Muscle layer of colon (tissue), 2 donors: ENCODE results near the gene ABHD12.

Source experiments
- H3K27ac ChIP-seq: one replicate; pipeline ENCODE4 v1.7.0; 2013; ENCODE audit warnings: low read depth, mild to moderate bottlenecking, low read length, moderate library complexity
- H3K27me3 ChIP-seq, 2 donors: one replicate each; pipeline ENCODE4 v1.7.0; 2013; ENCODE audit warnings: low read length in 2 of 2, mild to moderate bottlenecking in 2 of 2; ENCODE audit not compliant: insufficient read depth in 2 of 2, control insufficient read depth in 1 of 2
- H3K36me3 ChIP-seq: one replicate; pipeline ENCODE4 v1.7.0; 2013; ENCODE audit warnings: mild to moderate bottlenecking, low read length; ENCODE audit not compliant: insufficient read depth
- H3K4me1 ChIP-seq: one replicate; pipeline ENCODE4 v1.7.0; 2013; ENCODE audit warnings: mild to moderate bottlenecking, low read length; ENCODE audit not compliant: insufficient read depth
- H3K4me3 ChIP-seq, 2 donors: one replicate each; pipeline ENCODE4 v1.7.0; 2013; ENCODE audit warnings: low read length in 2 of 2, low read depth in 1 of 2, mild to moderate bottlenecking in 1 of 2, moderate library complexity in 1 of 2
- H3K9ac ChIP-seq: one replicate; pipeline ENCODE4 v1.7.0; 2013; ENCODE audit warnings: low read length
- H3K9me3 ChIP-seq: one replicate; pipeline ENCODE4 v1.7.0; 2013; ENCODE audit warnings: mild to moderate bottlenecking, low read length
- donor health status: abdominal sarcoma.
- donor health status: Adenocarcinoma of cecum.

ABHD12 gene

DNA sequence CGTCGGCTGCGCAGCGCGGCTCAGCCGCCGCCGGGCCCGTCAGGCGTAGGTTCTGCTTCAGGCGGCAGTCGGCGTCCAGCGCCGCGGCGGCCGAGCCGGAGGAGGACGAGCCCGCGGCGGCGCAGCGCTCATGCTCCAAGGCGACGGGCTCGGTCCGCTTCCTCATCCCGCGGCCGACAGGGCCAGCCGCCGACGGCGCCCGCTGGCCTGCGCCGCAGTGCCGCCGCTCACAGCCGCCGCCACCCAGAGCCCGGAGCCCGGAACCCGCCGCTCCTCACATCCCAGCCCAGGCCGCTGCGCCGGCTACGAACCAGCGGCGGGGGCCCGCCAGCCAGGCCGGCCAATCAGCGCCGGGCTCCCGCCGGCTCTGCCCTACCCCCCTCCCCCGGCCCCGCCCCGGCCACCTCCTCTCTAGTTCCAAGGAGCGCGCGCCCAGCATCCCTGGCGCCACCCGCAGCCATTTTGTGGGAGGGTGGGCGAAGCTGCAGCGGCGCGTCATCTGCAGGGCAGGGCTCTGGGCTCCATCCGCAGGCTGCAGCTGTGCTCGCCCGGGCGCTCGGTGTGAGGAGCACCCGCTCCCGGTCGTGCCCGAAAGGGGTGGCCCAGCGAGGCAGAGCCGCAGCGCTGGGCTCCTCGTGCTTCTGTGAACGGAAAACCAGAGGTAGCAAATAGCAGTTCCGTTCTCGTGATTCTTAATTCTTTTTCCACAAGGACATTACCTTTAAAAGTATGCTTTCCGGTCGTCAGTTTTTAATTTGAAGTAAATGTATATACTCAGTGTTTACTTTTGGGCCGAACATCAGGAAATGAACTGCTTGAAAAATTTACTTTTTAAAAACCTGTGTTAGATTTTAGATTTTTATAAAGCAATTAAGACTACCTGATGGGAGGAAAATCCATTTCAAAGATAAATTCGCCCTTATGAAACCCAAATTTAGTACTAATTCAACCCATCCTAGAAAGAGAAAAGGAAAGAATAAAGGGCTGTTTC, at the start of gene ABHD12:
ABHD12 (minus strand) TSS at position 298 of the 991 bp plus-strand sequence; CDS start at position 166, 132 bp downstream.
- Histone ChIP-seq H3K27me3 (no peaks in the 10 kb centered on the region), H3K36me3 (no peaks in the 10 kb centered on the region), H3K4me3 (peak within 1 kb of the TSS; percentile 62 to 94), H3K27ac (peak within 1 kb of the TSS; percentile 88), H3K4me1 (peaks cover 8% of the 10 kb centered on the region), H3K9me3 (no peaks in the 10 kb centered on the region), H3K9ac (peak within 1 kb of the TSS; percentile 44)

DNA sequence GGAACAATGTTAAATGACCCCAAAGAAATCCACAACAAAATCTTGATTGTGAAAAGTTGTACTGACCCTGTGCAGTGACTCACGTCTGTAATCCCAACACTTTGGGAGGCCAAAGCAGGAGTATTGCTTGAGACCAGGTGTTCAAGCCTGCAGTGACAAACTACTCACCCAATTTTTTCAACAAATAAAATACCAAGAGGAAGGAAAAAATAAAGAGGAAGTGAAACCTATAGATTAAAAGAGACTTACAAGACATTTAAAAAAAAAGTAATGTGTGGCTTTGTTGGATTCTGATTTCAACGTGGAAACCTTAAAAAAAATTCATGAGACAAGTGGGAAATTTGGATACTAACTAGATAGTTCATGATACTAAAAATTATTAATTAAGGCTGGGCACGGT, 48.7 kb upstream of the ABHD12 start:
- Histone ChIP-seq H3K9ac (no peak overlapping the region), H3K4me1 (no peaks in the 10 kb centered on the region), H3K27me3 (no peaks in the 10 kb centered on the region), H3K27ac (no peak overlapping the region), H3K4me3 (no peak overlapping the region), H3K9me3 (no peaks in the 10 kb centered on the region), H3K36me3 (no peaks in the 10 kb centered on the region)

DNA sequence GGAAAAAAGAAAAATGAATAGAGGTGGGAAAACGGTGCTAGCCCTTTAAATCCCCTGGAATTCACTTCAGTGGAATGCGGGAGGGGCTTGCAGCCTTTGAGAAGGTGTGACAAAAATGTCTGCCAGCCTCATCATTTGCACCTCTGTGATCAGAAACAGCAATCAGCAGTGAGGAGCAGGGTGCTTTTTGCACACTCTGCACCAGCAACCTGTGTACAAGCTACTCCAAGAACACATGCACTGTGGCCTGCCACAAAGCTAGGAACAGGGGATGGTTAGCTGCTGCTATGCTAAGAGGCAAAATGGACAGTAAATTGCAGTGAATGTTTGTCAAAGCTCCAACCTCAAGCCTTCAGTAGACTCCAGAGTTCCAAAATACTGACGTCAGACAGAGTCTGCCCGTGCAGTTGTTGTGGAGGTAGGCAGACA, 46.5 kb upstream of the ABHD12 start:
- no peaks in the 10 kb centered on the region for H3K4me1 ChIP-seq
- no peak overlapping the region for H3K4me3 ChIP-seq
- no peaks in the 10 kb centered on the region for H3K27me3 ChIP-seq
- no peak overlapping the region for H3K9ac ChIP-seq
- H3K27ac ChIP-seq = no peak overlapping the region
- no peaks in the 10 kb centered on the region for H3K9me3 ChIP-seq
- H3K36me3 ChIP-seq = no peaks in the 10 kb centered on the region

DNA sequence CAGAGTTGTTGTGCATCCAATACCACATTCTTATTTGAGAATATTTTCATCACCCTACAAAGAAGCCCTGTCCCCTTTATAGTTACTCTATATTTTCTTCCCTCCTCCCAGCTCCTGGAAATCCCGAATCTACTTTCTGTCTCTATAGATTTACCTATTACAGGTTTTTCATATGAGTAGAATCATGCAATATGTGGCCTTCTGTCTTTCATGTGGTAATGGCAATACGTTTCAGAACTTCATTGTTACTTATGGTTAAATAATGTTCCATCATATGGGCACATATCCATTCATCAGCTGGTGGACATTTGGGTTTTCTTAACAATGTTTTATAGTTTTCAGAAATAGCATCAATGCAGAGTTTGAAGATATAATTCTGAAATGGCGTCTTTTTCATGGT, 33.9 kb upstream of the ABHD12 start:
- no peaks in the 10 kb centered on the region for H3K4me1 ChIP-seq
- H3K36me3 ChIP-seq = no peaks in the 10 kb centered on the region
- no peak overlapping the region for H3K27ac ChIP-seq
- no peak overlapping the region for H3K4me3 ChIP-seq
- no peaks in the 10 kb centered on the region for H3K9me3 ChIP-seq
- H3K27me3 ChIP-seq = no peaks in the 10 kb centered on the region
- no peak overlapping the region for H3K9ac ChIP-seq

DNA sequence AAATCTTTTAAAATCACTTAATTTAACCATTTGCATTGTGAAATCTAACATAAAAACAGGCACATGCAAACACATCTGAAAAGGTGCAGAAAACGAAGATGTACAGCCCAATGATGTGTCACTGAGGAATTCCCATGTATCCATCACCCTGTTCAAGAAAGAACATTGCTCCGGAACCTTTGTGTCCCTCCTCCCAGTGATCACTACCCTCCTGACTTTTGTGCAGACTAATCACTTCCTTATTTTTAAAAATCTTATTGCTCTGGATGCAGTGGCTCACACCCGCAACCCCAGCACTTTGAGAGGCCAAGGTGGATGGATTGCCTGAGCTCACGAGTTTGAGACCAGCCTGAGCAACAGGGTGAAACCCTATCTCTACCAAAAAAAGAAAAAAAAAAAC, 31.4 kb upstream of the ABHD12 start:
- no peaks in the 10 kb centered on the region for H3K4me1 ChIP-seq
- H3K9ac ChIP-seq = no peak overlapping the region
- no peaks in the 10 kb centered on the region for H3K27me3 ChIP-seq
- H3K27ac ChIP-seq = no peak overlapping the region
- no peak overlapping the region for H3K4me3 ChIP-seq
- no peaks in the 10 kb centered on the region for H3K36me3 ChIP-seq
- H3K9me3 ChIP-seq = no peaks in the 10 kb centered on the region

DNA sequence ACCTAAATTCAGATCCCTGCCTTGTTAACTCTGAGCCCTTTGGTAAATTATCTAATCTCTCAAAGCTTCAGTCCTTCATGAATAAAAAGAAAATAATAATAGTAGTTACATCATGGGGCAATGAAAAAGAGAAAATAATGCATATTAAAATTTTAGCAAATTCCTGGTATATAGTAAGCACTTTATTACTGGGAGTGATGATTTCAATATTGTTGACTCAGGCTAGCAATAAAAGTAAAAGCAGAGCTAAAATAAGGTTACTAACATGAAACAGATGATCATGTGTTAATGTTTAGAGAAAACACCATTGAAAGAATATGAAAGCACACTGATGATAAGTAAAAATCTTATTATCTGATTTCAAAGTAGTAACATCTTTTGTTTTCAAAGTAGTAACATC, 30.5 kb upstream of the ABHD12 start:
- H3K27me3 ChIP-seq = no peaks in the 10 kb centered on the region
- H3K4me3 ChIP-seq = no peak overlapping the region
- H3K27ac ChIP-seq = no peak overlapping the region
- no peaks in the 10 kb centered on the region for H3K36me3 ChIP-seq
- no peaks in the 10 kb centered on the region for H3K9me3 ChIP-seq
- H3K4me1 ChIP-seq = no peaks in the 10 kb centered on the region
- H3K9ac ChIP-seq = no peak overlapping the region

DNA sequence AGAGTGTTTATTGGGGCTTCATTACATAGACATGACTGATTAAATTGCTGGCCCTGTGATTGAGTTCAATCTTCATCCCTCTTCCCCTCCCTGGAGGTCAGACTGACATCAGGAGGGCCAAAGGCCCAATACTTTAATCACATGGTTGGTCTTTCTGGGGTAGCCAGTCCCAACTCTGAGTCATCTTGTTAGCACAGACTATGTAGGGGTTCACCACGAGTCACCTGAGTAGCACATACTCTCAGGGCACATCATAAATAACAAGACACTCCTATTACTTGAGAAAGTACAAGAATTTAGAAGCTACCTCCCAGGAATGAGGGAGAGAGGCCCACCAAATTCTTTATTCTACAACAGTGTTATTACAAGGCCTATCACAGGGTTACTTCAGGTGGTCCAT, 28.1 kb upstream of the ABHD12 start:
- Histone ChIP-seq H3K36me3 (no peaks in the 10 kb centered on the region), H3K9ac (no peak overlapping the region)

DNA sequence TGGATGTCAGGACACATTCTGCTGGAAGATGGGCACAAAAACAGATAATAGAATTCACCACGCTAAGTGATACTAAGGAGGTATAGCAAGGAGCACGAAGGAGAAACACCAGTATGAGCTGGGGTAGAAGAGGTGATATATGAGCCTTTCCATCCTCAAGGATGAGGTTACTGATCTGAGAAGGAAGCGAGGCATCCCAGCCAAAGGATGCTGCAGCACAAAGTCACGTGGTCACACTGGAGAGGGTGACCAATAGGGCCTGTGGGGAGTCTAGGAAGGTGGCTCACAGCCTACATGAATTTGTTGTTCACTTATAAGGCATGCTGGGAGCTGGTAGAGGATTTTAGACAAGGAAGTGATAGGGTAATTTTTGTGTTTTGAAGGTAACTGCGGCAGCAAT, 18.3 kb upstream of the ABHD12 start:
- Histone ChIP-seq H3K9ac (no peak overlapping the region), H3K27ac (no peak overlapping the region), H3K9me3 (no peaks in the 10 kb centered on the region), H3K4me1 (peaks cover 4% of the 10 kb centered on the region), H3K27me3 (no peaks in the 10 kb centered on the region), H3K36me3 (no peaks in the 10 kb centered on the region), H3K4me3 (no peak overlapping the region)

More for the DNA sequence above, 28.1 kb upstream of the ABHD12 start:
- H3K27ac ChIP-seq = no peak overlapping the region
- H3K27me3 ChIP-seq = no peaks in the 10 kb centered on the region
- no peaks in the 10 kb centered on the region for H3K4me1 ChIP-seq
- H3K4me3 ChIP-seq = no peak overlapping the region
- H3K9me3 ChIP-seq = no peaks in the 10 kb centered on the region

DNA sequence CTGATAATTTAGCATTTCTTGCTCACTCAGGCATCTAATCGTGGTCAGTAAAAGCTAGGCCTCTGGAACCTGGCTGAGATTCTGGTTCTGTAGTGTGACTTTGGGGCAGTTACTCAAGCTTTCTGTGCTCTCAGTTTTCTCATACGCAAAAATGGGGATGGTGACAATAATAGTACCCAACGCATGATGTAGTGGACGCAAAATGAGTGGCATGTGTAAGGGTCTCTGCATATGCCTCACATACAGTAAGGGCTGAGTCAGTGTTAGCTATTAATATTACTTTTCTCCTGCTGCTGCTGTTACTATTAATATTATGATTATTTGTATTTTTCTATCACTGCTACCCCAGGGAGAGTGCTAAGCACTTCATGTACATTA, 17.5 kb upstream of the ABHD12 start:
- no peaks in the 10 kb centered on the region for H3K27me3 ChIP-seq
- no peaks in the 10 kb centered on the region for H3K36me3 ChIP-seq
- H3K27ac ChIP-seq = peak overlapping the region; percentile 47
- H3K4me1 ChIP-seq = peaks cover 4% of the 10 kb centered on the region
- no peak overlapping the region for H3K9ac ChIP-seq
- peak overlapping the region; percentile 60 to 70 for H3K4me3 ChIP-seq
- H3K9me3 ChIP-seq = peaks cover 6% of the 10 kb centered on the region

DNA sequence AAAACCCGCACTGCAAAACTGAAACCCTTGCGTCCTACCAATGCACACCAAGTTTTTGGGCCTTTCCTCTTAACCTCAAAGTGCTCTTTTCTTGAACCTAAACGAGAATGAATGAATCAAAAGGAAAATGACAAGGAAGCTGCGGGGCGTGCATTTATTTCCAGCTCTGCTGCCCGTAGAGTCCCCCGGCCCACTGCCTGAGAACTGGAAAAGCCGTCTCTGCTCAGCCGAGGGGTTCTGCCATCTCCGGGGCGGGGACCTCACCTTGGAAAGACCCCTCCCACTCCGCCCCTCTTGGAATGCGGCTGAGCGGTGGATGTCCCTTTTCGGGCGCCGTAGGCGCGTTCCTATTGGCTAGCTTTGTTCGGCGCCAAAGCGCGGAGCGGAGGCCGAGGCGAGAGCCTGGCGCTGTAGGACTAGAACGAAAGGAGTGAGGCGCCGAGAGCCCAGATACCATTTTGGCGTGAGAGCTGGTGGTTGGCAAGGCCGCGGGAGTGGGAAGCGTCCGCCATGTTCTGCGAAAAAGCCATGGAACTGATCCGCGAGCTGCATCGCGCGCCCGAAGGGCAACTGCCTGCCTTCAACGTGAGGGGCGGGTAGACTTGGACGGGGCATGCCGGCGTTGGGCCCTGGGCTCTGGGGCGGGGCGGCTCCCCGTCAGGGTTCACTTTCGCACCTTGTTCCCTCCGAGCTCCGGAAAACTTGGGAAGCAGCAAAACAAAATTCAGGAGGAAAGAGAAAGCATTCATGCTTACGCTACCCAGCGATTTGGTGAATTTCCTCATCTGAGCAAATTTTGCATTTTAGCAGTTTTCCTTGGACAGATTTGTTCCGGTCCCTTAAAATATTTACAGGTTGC, 16.9 kb upstream of the ABHD12 start, which contains the start of gene GINS1:
GINS1 (plus strand) TSS at position 363 of the 859 bp plus-strand sequence; CDS start at position 511, 148 bp downstream.
- peak within 1 kb of the TSS; percentile 47 for H3K27ac ChIP-seq
- no peaks in the 10 kb centered on the region for H3K36me3 ChIP-seq
- peaks cover 6% of the 10 kb centered on the region for H3K9me3 ChIP-seq
- H3K27me3 ChIP-seq = no peaks in the 10 kb centered on the region
- H3K4me3 ChIP-seq = peak within 1 kb of the TSS; percentile 60 to 70
- no peak within 1 kb of the TSS for H3K9ac ChIP-seq
- H3K4me1 ChIP-seq = peaks cover 4% of the 10 kb centered on the region

DNA sequence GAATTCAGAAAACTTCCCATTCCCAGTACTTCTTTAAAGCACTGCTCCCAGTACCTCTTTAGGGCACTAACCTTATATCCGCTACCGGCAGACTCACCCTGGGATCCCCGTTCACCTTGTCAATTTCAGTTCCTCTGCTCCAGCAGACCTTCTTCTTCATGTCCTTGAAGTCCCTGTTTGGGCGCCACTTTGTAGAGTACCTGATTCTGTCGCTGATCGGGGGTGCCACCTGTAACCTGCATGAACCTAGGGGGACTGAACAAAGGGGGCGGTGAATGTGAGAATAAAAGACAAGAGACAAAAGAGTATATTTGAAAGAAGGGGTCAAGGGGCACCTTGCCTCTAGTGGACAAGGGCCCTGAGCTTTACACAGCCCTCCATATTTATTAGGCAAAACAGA, 11.9 kb upstream of the ABHD12 start:
- Histone ChIP-seq H3K36me3 (no peaks in the 10 kb centered on the region), H3K9me3 (peaks cover 6% of the 10 kb centered on the region), H3K4me1 (no peaks in the 10 kb centered on the region), H3K9ac (no peak overlapping the region), H3K27ac (no peak overlapping the region), H3K4me3 (no peak overlapping the region), H3K27me3 (no peaks in the 10 kb centered on the region)
